ENCODE data around the gene UMOD. TPM values are rescaled to one million over a fixed set of nuclear protein-coding genes. Genes with fewer than 3 reads are reported as not detected.

UMOD gene
- total and polyA plus RNA-seq, 9 of the 15 experiments (the other 6 are each of a cell fraction or from before 2014, with no cell fraction given): not detected

DNA sequence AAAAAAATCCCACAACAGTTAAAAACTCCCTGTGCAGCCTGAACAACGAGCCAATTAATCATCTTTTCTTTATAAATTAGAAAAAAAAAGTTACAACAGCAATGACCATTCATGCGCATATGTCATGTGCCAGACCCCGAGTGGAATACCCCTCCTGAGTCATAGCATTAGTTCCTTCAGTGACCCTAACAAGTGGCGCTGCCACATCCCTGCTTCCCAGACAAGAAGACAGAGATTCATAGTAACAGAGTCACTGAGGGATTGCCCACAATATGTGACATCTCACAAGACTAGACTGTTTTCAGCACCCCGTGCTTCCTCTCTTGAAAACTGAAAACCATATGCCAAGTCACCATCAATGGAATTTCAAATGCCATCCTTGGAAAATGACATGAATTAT lies 7.9 kb downstream of the UMOD start (continued):
- TF ChIP-seq, protein P1, sequence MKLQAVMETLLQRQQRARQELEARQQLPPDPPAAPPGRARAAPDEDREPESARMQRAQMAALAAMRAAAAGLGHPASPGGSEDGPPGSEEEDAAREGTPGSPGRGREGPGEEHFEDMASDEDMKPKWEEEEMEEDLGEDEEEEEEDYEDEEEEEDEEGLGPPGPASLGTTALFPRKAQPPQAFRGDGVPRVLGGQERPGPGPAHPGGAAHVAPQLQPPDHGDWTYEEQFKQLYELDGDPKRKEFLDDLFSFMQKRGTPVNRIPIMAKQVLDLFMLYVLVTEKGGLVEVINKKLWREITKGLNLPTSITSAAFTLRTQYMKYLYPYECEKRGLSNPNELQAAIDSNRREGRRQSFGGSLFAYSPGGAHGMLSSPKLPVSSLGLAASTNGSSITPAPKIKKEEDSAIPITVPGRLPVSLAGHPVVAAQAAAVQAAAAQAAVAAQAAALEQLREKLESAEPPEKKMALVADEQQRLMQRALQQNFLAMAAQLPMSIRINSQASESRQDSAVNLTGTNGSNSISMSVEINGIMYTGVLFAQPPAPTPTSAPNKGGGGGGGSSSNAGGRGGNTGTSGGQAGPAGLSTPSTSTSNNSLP (IDR thresholded peaks at IDR 0.05; ENCODE audit: borderline replicate concordance, low read depth, low read length): no peak
- TF ChIP-seq, protein P2, sequence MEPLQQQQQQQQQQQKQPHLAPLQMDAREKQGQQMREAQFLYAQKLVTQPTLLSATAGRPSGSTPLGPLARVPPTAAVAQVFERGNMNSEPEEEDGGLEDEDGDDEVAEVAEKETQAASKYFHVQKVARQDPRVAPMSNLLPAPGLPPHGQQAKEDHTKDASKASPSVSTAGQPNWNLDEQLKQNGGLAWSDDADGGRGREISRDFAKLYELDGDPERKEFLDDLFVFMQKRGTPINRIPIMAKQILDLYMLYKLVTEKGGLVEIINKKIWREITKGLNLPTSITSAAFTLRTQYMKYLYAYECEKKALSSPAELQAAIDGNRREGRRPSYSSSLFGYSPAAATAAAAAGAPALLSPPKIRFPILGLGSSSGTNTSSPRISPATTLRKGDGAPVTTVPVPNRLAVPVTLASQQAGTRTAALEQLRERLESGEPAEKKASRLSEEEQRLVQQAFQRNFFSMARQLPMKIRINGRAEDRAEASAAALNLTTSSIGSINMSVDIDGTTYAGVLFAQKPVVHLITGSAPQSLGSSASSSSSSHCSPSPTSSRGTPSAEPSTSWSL (CRISPR knock-in tag; IDR thresholded peaks at IDR 0.05; ENCODE audit: borderline replicate concordance): no peak
- TF ChIP-seq ZNF184 (CRISPR knock-in tag; IDR thresholded peaks at IDR 0.05) (no peak), CHD1 (IDR thresholded peaks at IDR 0.05; ENCODE audit: low read length) (no peak)
- TF ChIP-seq, protein P3, sequence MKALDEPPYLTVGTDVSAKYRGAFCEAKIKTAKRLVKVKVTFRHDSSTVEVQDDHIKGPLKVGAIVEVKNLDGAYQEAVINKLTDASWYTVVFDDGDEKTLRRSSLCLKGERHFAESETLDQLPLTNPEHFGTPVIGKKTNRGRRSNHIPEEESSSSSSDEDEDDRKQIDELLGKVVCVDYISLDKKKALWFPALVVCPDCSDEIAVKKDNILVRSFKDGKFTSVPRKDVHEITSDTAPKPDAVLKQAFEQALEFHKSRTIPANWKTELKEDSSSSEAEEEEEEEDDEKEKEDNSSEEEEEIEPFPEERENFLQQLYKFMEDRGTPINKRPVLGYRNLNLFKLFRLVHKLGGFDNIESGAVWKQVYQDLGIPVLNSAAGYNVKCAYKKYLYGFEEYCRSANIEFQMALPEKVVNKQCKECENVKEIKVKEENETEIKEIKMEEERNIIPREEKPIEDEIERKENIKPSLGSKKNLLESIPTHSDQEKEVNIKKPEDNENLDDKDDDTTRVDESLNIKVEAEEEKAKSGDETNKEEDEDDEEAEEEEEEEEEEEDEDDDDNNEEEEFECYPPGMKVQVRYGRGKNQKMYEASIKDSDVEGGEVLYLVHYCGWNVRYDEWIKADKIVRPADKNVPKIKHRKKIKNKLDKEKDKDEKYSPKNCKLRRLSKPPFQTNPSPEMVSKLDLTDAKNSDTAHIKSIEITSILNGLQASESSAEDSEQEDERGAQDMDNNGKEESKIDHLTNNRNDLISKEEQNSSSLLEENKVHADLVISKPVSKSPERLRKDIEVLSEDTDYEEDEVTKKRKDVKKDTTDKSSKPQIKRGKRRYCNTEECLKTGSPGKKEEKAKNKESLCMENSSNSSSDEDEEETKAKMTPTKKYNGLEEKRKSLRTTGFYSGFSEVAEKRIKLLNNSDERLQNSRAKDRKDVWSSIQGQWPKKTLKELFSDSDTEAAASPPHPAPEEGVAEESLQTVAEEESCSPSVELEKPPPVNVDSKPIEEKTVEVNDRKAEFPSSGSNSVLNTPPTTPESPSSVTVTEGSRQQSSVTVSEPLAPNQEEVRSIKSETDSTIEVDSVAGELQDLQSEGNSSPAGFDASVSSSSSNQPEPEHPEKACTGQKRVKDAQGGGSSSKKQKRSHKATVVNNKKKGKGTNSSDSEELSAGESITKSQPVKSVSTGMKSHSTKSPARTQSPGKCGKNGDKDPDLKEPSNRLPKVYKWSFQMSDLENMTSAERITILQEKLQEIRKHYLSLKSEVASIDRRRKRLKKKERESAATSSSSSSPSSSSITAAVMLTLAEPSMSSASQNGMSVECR (CRISPR knock-in tag; IDR thresholded peaks at IDR 0.05): no peak
